Ishikawa (cell line): ENCODE results near the gene DOK4.

ENCODE experiments used
- EP300 ChIP-seq: IDR thresholded peaks from 2 replicates; pipeline ENCODE4 v1.6.1; 2012; ENCODE audit warnings: borderline replicate concordance
- FOXM1 ChIP-seq: IDR thresholded peaks from 2 replicates; pipeline ENCODE4 v1.6.1; 2012; ENCODE audit warnings: low read depth, borderline replicate concordance
- NFIC ChIP-seq: IDR thresholded peaks from 2 replicates; pipeline ENCODE4 v1.6.1; 2012
- TEAD4 ChIP-seq: IDR thresholded peaks from 2 replicates; pipeline ENCODE4 v1.6.1; 2012
- YY1 ChIP-seq: IDR thresholded peaks from 2 replicates; pipeline ENCODE4 v1.6.1; 2012; ENCODE audit warnings: low read depth
- ZBTB7A ChIP-seq: IDR thresholded peaks from 2 replicates; pipeline ENCODE4 v1.6.1; 2012; ENCODE audit warnings: low read depth
- TF ChIP-seq, protein P1 (sequence below): IDR thresholded peaks from 2 replicates; pipeline ENCODE4 v1.6.1; 2012
- TF ChIP-seq, protein P2 (sequence below): IDR thresholded peaks from 2 replicates; pipeline ENCODE4 v1.6.1; 2012
- TF ChIP-seq, protein P3 (sequence below): IDR thresholded peaks from 2 replicates; pipeline ENCODE4 v1.6.1; 2012; ENCODE audit warnings: low read depth, mild to moderate bottlenecking

DNA sequence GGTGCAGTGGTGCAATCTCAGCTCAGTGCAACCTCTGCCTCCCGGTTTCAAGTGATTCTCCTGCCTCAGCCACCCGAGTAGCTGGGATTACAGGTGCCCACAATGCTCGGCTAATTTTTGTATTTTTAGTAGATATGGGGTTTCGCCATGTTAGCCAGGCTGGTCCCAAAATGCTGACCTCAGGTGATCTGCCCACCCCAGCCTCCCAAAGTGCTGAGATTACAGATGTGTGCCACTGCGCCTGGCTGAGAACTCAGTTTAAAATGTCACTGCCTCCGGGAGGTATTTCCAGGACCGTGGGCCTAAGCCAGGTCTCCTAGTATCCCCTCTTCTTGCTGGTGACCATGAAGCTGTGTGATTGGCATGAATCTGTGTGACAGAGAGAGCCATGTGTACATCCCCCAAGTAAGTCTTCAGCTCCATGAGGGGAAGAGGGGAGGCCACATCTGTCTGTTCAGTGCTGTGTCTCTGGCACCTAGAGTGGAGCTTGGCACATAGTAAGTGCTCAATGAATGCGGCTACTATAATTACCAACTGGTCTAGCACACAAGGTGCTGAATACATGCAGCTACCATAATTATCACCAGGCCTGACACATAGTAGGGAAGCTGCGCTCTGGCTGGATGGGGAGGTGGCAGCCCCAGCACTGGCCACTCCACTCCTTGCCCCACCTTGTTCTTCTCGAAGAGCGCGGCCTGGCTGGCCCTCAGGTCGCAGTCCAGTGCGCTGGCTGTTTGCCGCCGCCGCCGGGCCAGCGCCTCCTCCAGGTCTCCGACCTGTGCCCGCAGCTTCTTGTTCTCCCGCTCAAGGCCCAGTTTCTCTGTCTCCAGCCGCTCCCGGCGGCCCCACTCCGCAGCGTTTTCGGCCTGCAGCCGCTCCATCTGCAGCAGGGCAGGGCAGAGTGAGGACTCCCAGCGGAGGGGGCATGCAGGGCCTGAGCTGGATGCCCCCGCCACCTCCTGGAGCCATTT lies 31.4 kb upstream of the DOK4 start:
- TF ChIP-seq, protein P1, sequence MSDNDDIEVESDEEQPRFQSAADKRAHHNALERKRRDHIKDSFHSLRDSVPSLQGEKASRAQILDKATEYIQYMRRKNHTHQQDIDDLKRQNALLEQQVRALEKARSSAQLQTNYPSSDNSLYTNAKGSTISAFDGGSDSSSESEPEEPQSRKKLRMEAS = no peak
- TF ChIP-seq TEAD4 (no peak), EP300 (no peak), YY1 (no peak), NFIC (no peak), ZBTB7A (no peak), FOXM1 (no peak)
- TF ChIP-seq, protein P2, sequence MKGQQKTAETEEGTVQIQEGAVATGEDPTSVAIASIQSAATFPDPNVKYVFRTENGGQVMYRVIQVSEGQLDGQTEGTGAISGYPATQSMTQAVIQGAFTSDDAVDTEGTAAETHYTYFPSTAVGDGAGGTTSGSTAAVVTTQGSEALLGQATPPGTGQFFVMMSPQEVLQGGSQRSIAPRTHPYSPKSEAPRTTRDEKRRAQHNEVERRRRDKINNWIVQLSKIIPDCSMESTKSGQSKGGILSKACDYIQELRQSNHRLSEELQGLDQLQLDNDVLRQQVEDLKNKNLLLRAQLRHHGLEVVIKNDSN = no peak
- TF ChIP-seq, protein P3, sequence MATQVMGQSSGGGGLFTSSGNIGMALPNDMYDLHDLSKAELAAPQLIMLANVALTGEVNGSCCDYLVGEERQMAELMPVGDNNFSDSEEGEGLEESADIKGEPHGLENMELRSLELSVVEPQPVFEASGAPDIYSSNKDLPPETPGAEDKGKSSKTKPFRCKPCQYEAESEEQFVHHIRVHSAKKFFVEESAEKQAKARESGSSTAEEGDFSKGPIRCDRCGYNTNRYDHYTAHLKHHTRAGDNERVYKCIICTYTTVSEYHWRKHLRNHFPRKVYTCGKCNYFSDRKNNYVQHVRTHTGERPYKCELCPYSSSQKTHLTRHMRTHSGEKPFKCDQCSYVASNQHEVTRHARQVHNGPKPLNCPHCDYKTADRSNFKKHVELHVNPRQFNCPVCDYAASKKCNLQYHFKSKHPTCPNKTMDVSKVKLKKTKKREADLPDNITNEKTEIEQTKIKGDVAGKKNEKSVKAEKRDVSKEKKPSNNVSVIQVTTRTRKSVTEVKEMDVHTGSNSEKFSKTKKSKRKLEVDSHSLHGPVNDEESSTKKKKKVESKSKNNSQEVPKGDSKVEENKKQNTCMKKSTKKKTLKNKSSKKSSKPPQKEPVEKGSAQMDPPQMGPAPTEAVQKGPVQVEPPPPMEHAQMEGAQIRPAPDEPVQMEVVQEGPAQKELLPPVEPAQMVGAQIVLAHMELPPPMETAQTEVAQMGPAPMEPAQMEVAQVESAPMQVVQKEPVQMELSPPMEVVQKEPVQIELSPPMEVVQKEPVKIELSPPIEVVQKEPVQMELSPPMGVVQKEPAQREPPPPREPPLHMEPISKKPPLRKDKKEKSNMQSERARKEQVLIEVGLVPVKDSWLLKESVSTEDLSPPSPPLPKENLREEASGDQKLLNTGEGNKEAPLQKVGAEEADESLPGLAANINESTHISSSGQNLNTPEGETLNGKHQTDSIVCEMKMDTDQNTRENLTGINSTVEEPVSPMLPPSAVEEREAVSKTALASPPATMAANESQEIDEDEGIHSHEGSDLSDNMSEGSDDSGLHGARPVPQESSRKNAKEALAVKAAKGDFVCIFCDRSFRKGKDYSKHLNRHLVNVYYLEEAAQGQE = no peak
